K562 (cell line): Measurements from ENCODE around the gene RSRP1. TPM values are rescaled to one million over a fixed set of nuclear protein-coding genes. Genes with fewer than 3 reads are reported as not detected.

ENCODE experiments used
- ATAC-seq: fragments of 200-7000 bp; cut with Tn5 transposase; 3 replicates; pipeline ENCODE4 v1.9.1; 2020; ENCODE audit warnings: moderate library complexity
- BruUV-seq: library from RNA; stranded (reverse); fragments of 400-500 nt; replicated peaks from 2 replicates; lab custom pipeline; 2021; lab: Mats Ljungman, UMichigan
- CTCF ChIA-PET: fragments of 300-600 bp; formaldehyde crosslinking; extraction: SDS; loops from one replicate; lab custom pipeline; 2021; ENCODE audit warnings: low intra/inter-chr PET ratio; lab: Yijun Ruan, JAX
- POLR2A ChIA-PET: fragments of 300-600, 350-650 bp; sonication (Branson Sonifier 250); formaldehyde crosslinking; extraction: SDS; loops from one replicate; lab custom pipeline; 2021; ENCODE audit warnings: antibody characterized with exemption, inconsistent platforms; lab: Yijun Ruan, JAX
- DNase-seq, 4 experiments: peaks; one replicate each; pipeline versions ENCODE4 v3.0.0 to v3.0.0-alpha.2; 2011 to 2018; ENCODE audit warnings: low spot score in 3 of 4, mixed read lengths in 3 of 4; ENCODE audit errors: extremely low read depth in 1 of 4
- FAIRE-seq: peaks from 2 replicates; lab custom pipeline; 2011; peaks lifted over from hg19 to GRCh38; lab: Jason Lieb, UNC
- H2AFZ ChIP-seq: 2 replicates; pipeline ENCODE4 v1.6.0; 2011; ENCODE audit warnings: low read depth, low read length, control low read depth, inconsistent platforms
- H3K27ac ChIP-seq: fragments of 200-600 bp; 3 replicates; pipeline ENCODE4 v1.8.0; 2011; ENCODE audit warnings: low read depth, mild to moderate bottlenecking, control low read depth, inconsistent platforms, low read length, moderate library complexity, mixed read lengths; ENCODE audit errors: extremely low read depth
- H3K27me3 ChIP-seq, 2 experiments: fragments of 300-600 bp in 1 of 2; 2 replicates in 1 of 2; 3 replicates in 1 of 2; pipeline versions ENCODE4 v1.6.0 to v1.8.0; 2011; ENCODE audit warnings: inconsistent platforms in 2 of 2, low read length in 2 of 2, mild to moderate bottlenecking in 1 of 2, mixed read lengths in 1 of 2, moderate library complexity in 1 of 2; ENCODE audit not compliant: control insufficient read depth in 2 of 2, insufficient read depth in 2 of 2
- H3K36me3 ChIP-seq: fragments of 300-600 bp; 3 replicates; pipeline ENCODE4 v1.8.0; 2011; ENCODE audit warnings: mild to moderate bottlenecking, low read length, inconsistent platforms; ENCODE audit not compliant: control insufficient read depth, insufficient read depth
- H3K4me1 ChIP-seq, 2 experiments: fragments of 200-600 bp in 1 of 2; replicated peaks in 1 of 2; 2 replicates in 1 of 2; 3 replicates in 1 of 2; pipeline versions ENCODE4 v1.5.1 to v1.8.0; 2011; ENCODE audit warnings: inconsistent platforms in 2 of 2, low read length in 2 of 2, mild to moderate bottlenecking in 1 of 2, mixed read lengths in 1 of 2, moderate library complexity in 1 of 2; ENCODE audit not compliant: control insufficient read depth in 2 of 2, insufficient read depth in 2 of 2
- H3K4me2 ChIP-seq: 2 replicates; pipeline ENCODE4 v1.6.1; 2011; ENCODE audit warnings: low read length, control low read depth, inconsistent platforms, mixed read lengths; ENCODE audit not compliant: insufficient read depth
- H3K4me3 ChIP-seq: fragments of 200-600 bp; sonication (generic), shearing (Covaris generic); 2 replicates; pipeline ENCODE4 v1.5.1; 2016; ENCODE audit warnings: control low read depth, inconsistent platforms
- H3K79me2 ChIP-seq: fragments of 200-600 bp; 3 replicates; pipeline ENCODE4 v1.8.0; 2011; ENCODE audit warnings: low read length, inconsistent platforms; ENCODE audit not compliant: control insufficient read depth, insufficient read depth
- H3K9ac ChIP-seq, 2 experiments: 2 replicates each; pipeline versions ENCODE4 v1.6.0 to v1.6.1; 2011; ENCODE audit warnings: low read depth in 2 of 2, low read length in 2 of 2, control low read depth in 1 of 2, inconsistent platforms in 1 of 2, mild to moderate bottlenecking in 1 of 2, mixed read lengths in 1 of 2; ENCODE audit not compliant: insufficient read depth in 1 of 2
- H3K9me1 ChIP-seq: one replicate; pipeline ENCODE4 v1.6.0; 2011; ENCODE audit warnings: inconsistent platforms, mild to moderate bottlenecking, low read length, moderate library complexity; ENCODE audit not compliant: control insufficient read depth, insufficient read depth
- H3K9me3 ChIP-seq: replicated peaks from 2 replicates; pipeline ENCODE4 v1.5.1; 2011; ENCODE audit warnings: low read depth, low read length, inconsistent platforms; ENCODE audit not compliant: control insufficient read depth, insufficient read depth
- H4K20me1 ChIP-seq: replicated peaks from 2 replicates; pipeline ENCODE4 v1.6.1; 2011; ENCODE audit warnings: low read length, inconsistent platforms, mixed read lengths; ENCODE audit not compliant: control insufficient read depth, insufficient read depth
- BRF1 ChIP-seq: IDR thresholded peaks from 3 replicates; pipeline ENCODE4 v1.6.1; 2011; ENCODE audit warnings: borderline replicate concordance, mild to moderate bottlenecking; ENCODE audit not compliant: insufficient read length; ENCODE audit errors: extremely low read depth
- CBFA2T3 ChIP-seq: fragments of 450-650 bp; IDR thresholded peaks from 2 replicates; pipeline ENCODE4 v1.6.1; 2017
- CGGBP1 ChIP-seq: fragments of 250-450 bp; sonication (Bioruptor Pico); IDR thresholded peaks from 2 replicates; pipeline ENCODE4 v1.9.0; 2021; ENCODE audit warnings: mild to moderate bottlenecking
- DIDO1 ChIP-seq: fragments of 450-650 bp; IDR thresholded peaks from 2 replicates; pipeline ENCODE4 v1.6.1; 2016; ENCODE audit warnings: low read depth, missing biosample characterization, missing genetic modification characterization
- NBN ChIP-seq: fragments of 450-650 bp; IDR thresholded peaks from 2 replicates; pipeline ENCODE4 v1.6.1; 2016; ENCODE audit warnings: low read depth, mild to moderate bottlenecking
- NCOA1 ChIP-seq: fragments of 450-650 bp; IDR thresholded peaks from 2 replicates; pipeline ENCODE4 v1.6.1; 2016; ENCODE audit warnings: low read depth
- OTX1 ChIP-seq: fragments of 450-650 bp; formaldehyde crosslinking; IDR thresholded peaks from 2 replicates; pipeline ENCODE4 v1.4.0; 2022; ENCODE audit warnings: mild to moderate bottlenecking
- PATZ1 ChIP-seq: fragments of 250-450 bp; sonication (Bioruptor Pico); IDR thresholded peaks from 2 replicates; pipeline ENCODE4 v1.5.0; 2020; ENCODE audit warnings: mild to moderate bottlenecking, borderline replicate concordance
- SAP30 ChIP-seq: fragments of 200-600 bp; sonication (generic); IDR thresholded peaks from 2 replicates; pipeline ENCODE4 v1.6.1; 2012; ENCODE audit warnings: borderline replicate concordance, low read depth, mild to moderate bottlenecking, moderate library complexity, low read length, control low read depth, inconsistent platforms; ENCODE audit not compliant: insufficient read depth, poor library complexity, severe bottlenecking
- SRSF7 ChIP-seq: fragments of 200-400 bp; formaldehyde crosslinking; optimal IDR thresholded peaks from 2 replicates; pipeline ENCODE3; 2017; ENCODE audit warnings: mild to moderate bottlenecking, low read depth, low read length
- SUPT5H ChIP-seq: fragments of 450-650 bp; IDR thresholded peaks from 2 replicates; pipeline ENCODE4 v1.6.1; 2016
- TAF1 ChIP-seq: IDR thresholded peaks from 2 replicates; pipeline ENCODE4 v1.6.1; 2011; ENCODE audit warnings: mild to moderate bottlenecking, low read length, moderate library complexity; ENCODE audit not compliant: insufficient read depth, control insufficient read depth, severe bottlenecking; ENCODE audit errors: extremely low read depth
- ZBTB7A ChIP-seq: IDR thresholded peaks from 2 replicates; pipeline ENCODE4 v1.6.1; 2011; ENCODE audit warnings: low read depth, mild to moderate bottlenecking, low read length, moderate library complexity, borderline replicate concordance; ENCODE audit not compliant: control insufficient read depth
- WGBS: fragments of 100-300 bp; shearing (Covaris generic); methylation state at CpG from one replicate; pipeline ENCODE4 v1.1.6; 2016; ENCODE audit warnings: low coverage, mixed read lengths; ENCODE audit not compliant: insufficient coverage; ENCODE audit errors: missing lambda C conversion rate; 5-methylcytosine and 5-hydroxymethylcytosine counted together
- in situ Hi-C: fragments of 300-500 bp; cut with MboI; formaldehyde crosslinking; loops from 4 replicates; pipeline ENCODE4 v1.15.0; 2018; ENCODE audit warnings: inconsistent platforms, mixed read lengths
- intact Hi-C: fragments of 100-400 bp; cut with micrococcal nuclease; formaldehyde crosslinking; loops from 2 replicates; pipeline ENCODE4 v1.14.2; 2022
- polyA plus RNA-seq, 8 experiments: library from polyadenylated mRNA; depleted of rRNA in 4 of 8; stranded (reverse) in 5 of 8; unstranded in 3 of 8; fragments of >200 nt; fragmentation: Nextera tagmentation in 2 of 8; fragmentation: Illumina TruSeq in 1 of 8; extraction: Ambion mirVana in 2 of 8; extraction: Trizol in 1 of 8; gene quantifications; 2 replicates each; pipeline versions ENCODE4 v1.2.1 to v1.2.3, GENCODE V29; 2011 to 2014; ENCODE audit warnings: inconsistent platforms in 1 of 8, missing spikeins in 1 of 8
- total RNA-seq, 7 experiments: library from RNA; depleted of rRNA in 6 of 7; stranded (reverse); fragments of >200 nt in 6 of 7; fragmentation: Illumina TruSeq in 2 of 7; extraction: Trizol in 2 of 7; gene quantifications; 2 replicates each; pipeline versions ENCODE4 v1.2.1 to v1.2.3, GENCODE V29; 2011 to 2021; ENCODE audit warnings: low replicate concordance in 1 of 7

RSRP1 gene
- total and polyA plus RNA-seq, 9 of the 15 experiments (the other 6 are each of a cell fraction or from before 2014, with no cell fraction given) = 27.2 to 283 (median 146) TPM

DNA sequence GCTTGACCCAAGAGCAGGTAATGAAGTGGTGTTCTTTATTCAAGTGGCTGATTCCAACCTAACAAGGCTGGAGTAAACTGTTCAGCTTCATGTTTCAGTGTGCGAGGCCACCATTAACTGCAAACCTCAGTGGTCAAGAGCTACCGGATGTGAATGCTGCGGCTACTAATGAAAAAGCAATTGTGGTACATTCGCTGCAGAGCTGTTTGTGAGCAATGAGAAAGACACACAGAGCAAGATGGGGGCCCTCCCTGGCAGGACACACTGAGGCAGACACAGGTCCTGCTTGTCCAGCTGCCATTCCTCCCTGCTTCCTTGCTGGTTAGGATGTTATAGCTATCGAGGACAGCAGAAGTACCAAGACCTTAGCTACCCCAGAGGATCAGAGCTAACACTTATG, 41.1 kb downstream of the RSRP1 start:
- DNase-seq = no peak
- H3K79me2 ChIP-seq = no peaks in the 10 kb centered on the region
- no peaks in the 10 kb centered on the region for H3K9me1 ChIP-seq
- H3K9me3 ChIP-seq = no peaks in the 10 kb centered on the region
- BruUV-seq = no TSS peak
- in situ Hi-C loops = no loop called here
- intact Hi-C loops = loop anchor here (5.0 kb wide), 1 partner anchor 104 kb away; no protein-coding TSS in a partner anchor
- H3K4me3 ChIP-seq = no peak overlapping the region
- peaks cover 12 to 13% of the 10 kb centered on the region in 2 experiments; a peak in 3 of 5 replicates for H3K27me3 ChIP-seq
- H2AFZ ChIP-seq = 0 out of 2 replicates have a peak overlapping the region, but pooled peaks have one; percentile 41
- POLR2A ChIA-PET = interaction anchor here (0.7 to 2.4 kb wide), 5 partner anchors 9 to 486 kb away, joined by 3 to 20 read pairs (median 4); partner anchors contain the start of gene SYF2
- no peak overlapping the region for H3K27ac ChIP-seq
- no peaks in the 10 kb centered on the region for H3K36me3 ChIP-seq
- H3K9ac ChIP-seq = no peak overlapping the region
- CTCF ChIA-PET = interaction anchor here (0.5 to 0.6 kb wide), 2 partner anchors 174 to 383 kb away, joined by 3 to 4 read pairs; no protein-coding TSS in a partner anchor
- H3K4me1 ChIP-seq = no peaks in the 10 kb centered on the region
- H3K4me2 ChIP-seq = no peak overlapping the region
- 33% methylated on average over 5 of the region's 5 CpGs for WGBS
- no peak for TF ChIP-seq CBFA2T3
- TF ChIP-seq SRSF7 = no peak
- no peak for TF ChIP-seq NCOA1
- TF ChIP-seq, all 486 proteins: peak for 0
- FAIRE-seq (no peak), ATAC-seq (no peak)
- no peaks in the 10 kb centered on the region; the same call in 1 of the 2 replicates for H4K20me1 ChIP-seq

DNA sequence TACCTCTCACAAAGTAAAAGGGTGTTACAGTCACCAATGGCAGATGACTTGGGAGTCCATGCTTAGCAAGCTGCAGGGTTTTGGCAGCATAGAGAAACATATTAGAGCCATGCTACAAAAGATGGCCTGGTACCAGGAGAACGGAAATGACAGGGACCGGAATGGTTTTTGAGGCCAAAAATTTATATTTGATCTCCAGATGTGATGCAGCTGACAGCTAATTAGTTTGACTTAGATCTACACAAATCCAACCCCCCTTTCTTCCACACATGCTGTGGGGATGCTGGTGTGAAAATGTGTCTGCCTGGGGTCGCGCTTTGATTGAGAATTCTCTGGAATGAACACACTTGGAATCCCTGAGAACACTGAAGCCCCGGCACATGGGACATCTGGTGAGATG, 41.5 kb downstream of the RSRP1 start:
- intact Hi-C loops (loop anchor here (2.0 to 5.0 kb wide), 2 partner anchors 103 to 357 kb away; no protein-coding TSS in a partner anchor), in situ Hi-C loops (no loop called here)
- CTCF ChIA-PET = interaction anchor here (0.6 to 1.0 kb wide), 2 partner anchors 173 to 358 kb away, joined by 4 to 5 read pairs; no protein-coding TSS in a partner anchor
- Histone ChIP-seq H3K79me2 (no peaks in the 10 kb centered on the region), H4K20me1 (no peaks in the 10 kb centered on the region; the same call in 1 of the 2 replicates), H3K9me1 (no peaks in the 10 kb centered on the region), H3K9ac (no peak overlapping the region), H3K27me3 (peaks cover 16 to 17% of the 10 kb centered on the region in 2 experiments; a peak in 4 of 5 replicates), H3K4me2 (no peak overlapping the region), H3K36me3 (no peaks in the 10 kb centered on the region), H3K9me3 (no peaks in the 10 kb centered on the region), H3K4me3 (no peak overlapping the region), H2AFZ (no peak overlapping the region), H3K4me1 (no peaks in the 10 kb centered on the region), H3K27ac (no peak overlapping the region)
- DNase-seq = no peak
- no peak for ATAC-seq
- BruUV-seq = no TSS peak
- no peak for FAIRE-seq
- 28% methylated on average over 5 of the region's 5 CpGs for WGBS
- POLR2A ChIA-PET = interaction anchor here (0.7 to 2.4 kb wide), 4 partner anchors 9 to 486 kb away, joined by 3 to 20 read pairs (median 4); partner anchors contain the start of gene SYF2
- TF ChIP-seq OTX1 (no peak), BRF1 (no peak), PATZ1 (CRISPR knock-in tag) (no peak), NBN (no peak), ZBTB7A (no peak), DIDO1 (tag) (no peak), TAF1 (no peak), SUPT5H (no peak), SAP30 (no peak), CGGBP1 (CRISPR knock-in tag) (no peak)
